CD4-positive, CD25-positive, alpha-beta regulatory T cell (primary cell): ENCODE data around the gene KCP. TPM values are rescaled to one million over a fixed set of nuclear protein-coding genes. Genes with fewer than 3 reads are reported as not detected.

Source experiments
- ATAC-seq, 2 donors: fragments of 150-1000 bp; cut with Tn5 transposase; one replicate each; pipeline ENCODE4 v1.10.0; 2021; ENCODE audit warnings: low read depth in 2 of 2, moderate number of reproducible peaks in 2 of 2, moderate library complexity in 1 of 2
- DNase-seq, 3 donors: peaks; one replicate each; pipeline versions ENCODE4 v3.0.0 to v3.0.0-alpha.2; 2012 to 2022; ENCODE audit warnings: mixed read lengths in 1 of 3
- H3K27ac ChIP-seq: one replicate; pipeline ENCODE4 v1.7.0; 2013; ENCODE audit warnings: mild to moderate bottlenecking, low read length; ENCODE audit not compliant: insufficient read depth, poor library complexity, severe bottlenecking
- H3K27me3 ChIP-seq: one replicate; pipeline ENCODE4 v1.7.0; 2013; ENCODE audit warnings: low read length; ENCODE audit not compliant: control insufficient read depth, insufficient read depth
- H3K36me3 ChIP-seq: one replicate; pipeline ENCODE4 v1.7.0; 2013; ENCODE audit warnings: mild to moderate bottlenecking, low read length, moderate library complexity; ENCODE audit not compliant: control insufficient read depth, insufficient read depth
- H3K4me1 ChIP-seq: 2 replicates; pipeline ENCODE4 v1.7.0; 2013; ENCODE audit warnings: mild to moderate bottlenecking, low read length; ENCODE audit not compliant: insufficient read depth, control insufficient read depth, poor library complexity, severe bottlenecking
- H3K4me3 ChIP-seq: one replicate; pipeline ENCODE4 v1.7.0; 2013; ENCODE audit warnings: low read depth, mild to moderate bottlenecking, low read length, moderate library complexity
- H3K9me3 ChIP-seq, 2 experiments: 1 replicate in 1 of 2; 2 replicates in 1 of 2; pipeline ENCODE4 v1.7.0; 2013; ENCODE audit warnings: low read length in 2 of 2, mild to moderate bottlenecking in 1 of 2, moderate library complexity in 1 of 2; ENCODE audit not compliant: control insufficient read depth in 2 of 2
- H3K27ac Mint-ChIP-seq, 3 donors: one replicate each; pipeline ENCODE4 v1.8.0; 2020 to 2022; ENCODE audit warnings: mild to moderate bottlenecking in 3 of 3, mixed read lengths in 3 of 3, moderate library complexity in 2 of 3
- H3K27me3 Mint-ChIP-seq: one replicate; pipeline ENCODE4 v1.8.0; 2022; ENCODE audit warnings: mild to moderate bottlenecking, mixed read lengths
- H3K36me3 Mint-ChIP-seq: one replicate; pipeline ENCODE4 v1.8.0; 2020; ENCODE audit warnings: mixed read lengths
- H3K4me1 Mint-ChIP-seq, 4 donors: one replicate each; pipeline ENCODE4 v1.8.0; 2020 to 2022; ENCODE audit warnings: mixed read lengths in 4 of 4, mild to moderate bottlenecking in 1 of 4
- H3K4me3 Mint-ChIP-seq, 4 donors: one replicate each; pipeline ENCODE4 v1.8.0; 2020 to 2022; ENCODE audit warnings: mild to moderate bottlenecking in 4 of 4, mixed read lengths in 4 of 4, moderate library complexity in 3 of 4
- H3K9me3 Mint-ChIP-seq, 7 donors: one replicate each; pipeline ENCODE4 v1.8.0; 2020 to 2022; ENCODE audit warnings: mixed read lengths in 7 of 7, mild to moderate bottlenecking in 3 of 7, moderate library complexity in 2 of 7
- polyA plus RNA-seq, 4 donors: library from polyadenylated mRNA; unstranded; fragments of 300-500 nt; fragmentation: Illumina TruSeq; gene quantifications; one replicate each; pipeline ENCODE4 v1.2.3, GENCODE V29; 2021
- total RNA-seq: library from RNA; stranded (reverse); gene quantifications from one replicate; pipeline ENCODE4 v1.2.3, GENCODE V29; 2022

KCP gene
- total and polyA plus RNA-seq, 5 donors from 2014 or later, result 0.08 to 0.22 (median 0.08) TPM; not detected in 2

DNA sequence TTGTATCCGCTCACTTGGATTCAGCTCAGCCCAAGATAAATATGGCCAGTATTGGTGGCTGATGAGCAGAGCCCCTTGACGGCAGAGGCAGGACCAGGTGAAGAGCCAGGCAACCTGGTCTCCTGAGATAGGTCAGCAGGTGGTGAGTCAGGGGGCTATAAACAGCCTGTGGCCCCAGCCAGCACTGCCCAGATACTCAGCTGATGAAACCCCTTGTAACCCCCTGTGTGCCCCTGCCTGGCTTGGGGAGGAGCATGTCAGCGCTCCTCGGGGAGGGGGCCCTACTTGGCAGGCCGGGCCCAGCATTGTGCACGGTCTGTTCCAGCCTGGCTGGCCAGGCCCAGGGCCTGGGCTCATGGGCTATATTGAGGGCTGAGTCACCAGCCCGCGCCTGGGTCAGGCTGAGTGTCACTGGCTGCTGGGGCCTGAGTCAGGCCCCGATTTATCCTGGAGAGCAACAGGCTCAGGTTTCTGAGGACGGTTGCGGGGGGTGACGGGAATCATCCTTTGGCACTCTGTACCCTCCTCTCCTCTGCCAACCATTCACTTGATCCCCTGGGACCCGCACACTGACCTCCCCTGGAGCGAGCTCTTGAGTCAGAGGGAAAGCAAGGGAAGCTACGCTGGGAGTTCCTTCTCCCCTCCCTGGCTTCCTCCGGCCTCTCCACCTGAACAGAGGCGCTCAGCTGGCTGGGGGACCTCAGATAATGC lies 83.1 kb downstream of the KCP start:
- peaks cover 0 to 3% (median 0%) of the 10 kb centered on the region in 7 donors for H3K9me3 Mint-ChIP-seq
- ATAC-seq, result no peak
- DNase-seq, result no peak

DNA sequence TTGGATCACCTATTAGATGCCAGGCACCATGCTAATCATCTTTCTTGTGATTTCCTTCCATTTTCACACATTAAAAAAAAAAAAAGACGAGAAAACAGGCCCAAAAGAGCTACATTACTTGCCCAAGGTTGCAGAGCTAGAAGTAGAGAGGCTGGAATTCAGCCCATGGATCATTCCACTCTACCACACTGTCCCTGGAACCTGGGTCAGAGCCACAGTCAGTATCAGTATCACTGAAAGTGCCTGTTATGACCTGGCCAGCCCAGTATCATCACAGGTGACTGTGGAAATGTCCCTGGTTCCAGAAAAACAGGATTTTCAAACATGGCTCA lies 83.6 kb downstream of the KCP start:
- Mint-ChIP-seq H3K4me3 (no peak overlapping the region), H3K4me1 (peaks cover 0 to 20% (median 3%) of the 10 kb centered on the region in 4 donors), H3K36me3 (no peaks in the 10 kb centered on the region), H3K27me3 (peaks cover 35% of the 10 kb centered on the region), H3K9me3 (peaks cover 0 to 3% (median 0%) of the 10 kb centered on the region in 7 donors), H3K27ac (no peak overlapping the region)
- Histone ChIP-seq H3K9me3 (no peaks in the 10 kb centered on the region), H3K4me1 (peaks cover 22% of the 10 kb centered on the region), H3K36me3 (no peaks in the 10 kb centered on the region), H3K4me3 (no peak overlapping the region), H3K27me3 (peaks cover 5% of the 10 kb centered on the region), H3K27ac (no peak overlapping the region)
- ATAC-seq, result no peak
- no peak for DNase-seq

More for the DNA sequence above, 83.1 kb downstream of the KCP start:
- Mint-ChIP-seq H3K4me3 (no peak overlapping the region), H3K27ac (no peak overlapping the region), H3K4me1 (peaks cover 0 to 22% (median 3%) of the 10 kb centered on the region in 4 donors), H3K27me3 (peaks cover 39% of the 10 kb centered on the region), H3K36me3 (no peaks in the 10 kb centered on the region)
- Histone ChIP-seq H3K4me1 (peaks cover 25% of the 10 kb centered on the region), H3K27me3 (peaks cover 5% of the 10 kb centered on the region), H3K9me3 (no peaks in the 10 kb centered on the region), H3K4me3 (no peak overlapping the region), H3K36me3 (no peaks in the 10 kb centered on the region), H3K27ac (no peak overlapping the region)

Other genes starting within 250 kb of the KCP start
- gene GARIN1A, start 238.4 kb downstream of the KCP start, total RNA-seq, result 1.9 TPM
- under 1 TPM in 1 of 4 donors, not detected in 3; 0.14 TPM for gene GARIN1A, start 238.4 kb downstream of the KCP start, polyA plus RNA-seq
- 30.2 TPM for gene CALU, start 171.3 kb downstream of the KCP start, total RNA-seq
- 10 to 100 TPM; 19.1 to 27.3 (median 23.7) TPM for gene CALU, start 171.3 kb downstream of the KCP start, polyA plus RNA-seq
- not detected for gene OPN1SW, start 134.9 kb downstream of the KCP start, total RNA-seq
- gene OPN1SW, start 134.9 kb downstream of the KCP start, polyA plus RNA-seq, result not detected
- gene CCDC136, start 118.7 kb downstream of the KCP start, total RNA-seq, result 14.1 TPM
- 1 to 10 TPM in 2 of 4 donors, under 1 TPM in 2; 0.48 to 2.9 (median 1.1) TPM for gene CCDC136, start 118.7 kb downstream of the KCP start, polyA plus RNA-seq
- not detected for gene FLNC, start 80.3 kb downstream of the KCP start, total RNA-seq
- gene FLNC, start 80.3 kb downstream of the KCP start, polyA plus RNA-seq, result not detected
- gene ATP6V1F, start 47.9 kb downstream of the KCP start, total RNA-seq, result 67.9 TPM
- 100 to 1,000 TPM; 306 to 361 (median 340) TPM for gene ATP6V1F, start 47.9 kb downstream of the KCP start, polyA plus RNA-seq
- gene IRF5, start 27.2 kb upstream of the KCP start, total RNA-seq, result 13.5 TPM
- gene IRF5, start 27.2 kb upstream of the KCP start, polyA plus RNA-seq, result 10 to 100 TPM; 18.8 to 24.1 (median 20.0) TPM
- gene TNPO3, start 144.4 kb upstream of the KCP start, total RNA-seq, result 31.6 TPM
- gene TNPO3, start 144.4 kb upstream of the KCP start, polyA plus RNA-seq, result 10 to 100 TPM; 34.6 to 48.8 (median 37.3) TPM
- gene TSPAN33, start 234.0 kb upstream of the KCP start, total RNA-seq, result 4.5 TPM
- gene TSPAN33, start 234.0 kb upstream of the KCP start, polyA plus RNA-seq, result 1 to 10 TPM in 3 of 4 donors, under 1 TPM in 1; 0.96 to 3.2 (median 2.2) TPM